ENCODE data around the gene FHIT. TPM values are rescaled to one million over a fixed set of nuclear protein-coding genes. Genes with fewer than 3 reads are reported as not detected.
"Not testable (repeated sequence)": the region's sequence is repeated elsewhere in the genome, so short reads cannot be mapped to it uniquely, and the experiment has no call there.

Gene FHIT
- total and polyA plus RNA-seq, 2 of the 4 experiments (the other 2 are of a cell fraction), result 0.07 TPM; not detected in 1

DNA sequence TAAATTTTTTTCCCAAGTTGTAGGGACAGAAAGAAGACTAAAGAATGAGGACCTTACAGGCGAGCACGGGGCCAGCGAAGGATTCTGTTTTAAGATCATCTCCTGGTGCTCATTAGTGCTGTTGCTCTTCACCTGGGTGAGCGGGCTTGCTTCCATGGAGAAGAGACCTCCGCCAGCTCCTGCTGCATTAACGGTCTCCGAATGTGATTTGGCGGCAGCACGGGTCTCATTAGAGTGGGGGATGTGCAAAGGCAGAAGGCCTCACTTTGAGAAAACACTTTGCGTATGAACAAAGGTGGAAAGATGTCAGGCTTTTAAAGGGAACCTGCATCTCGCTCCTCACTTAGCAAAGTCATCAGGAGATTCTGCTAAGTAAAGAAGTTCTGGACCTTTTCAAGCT is 1448.0 kb downstream of the FHIT start:
- Histone ChIP-seq H2AFZ (replicated peaks; ENCODE audit: low read length, poor library complexity) (no peak overlapping the region), H3K36me3 (ENCODE audit: control insufficient read depth, insufficient read depth, low read length) (no peaks in the 10 kb centered on the region), H2AK5ac (ENCODE audit: low read depth, low read length) (no peak overlapping the region), H3K18ac (ENCODE audit: low read depth, low read length) (no peak overlapping the region), H2BK15ac (ENCODE audit: low read depth, low read length) (no peak overlapping the region), H2AK9ac (replicated peaks; ENCODE audit: low read depth, low read length, poor library complexity) (no peak overlapping the region), H3K9me3 (ENCODE audit: control insufficient read depth, insufficient read depth, low read length) (no peaks in the 10 kb centered on the region), H3K9me1 (ENCODE audit: insufficient read depth, low read length) (peaks cover 3% of the 10 kb centered on the region; the same call in 1 of the 2 replicates), H3K4me1 (ENCODE audit: control insufficient read depth, insufficient read depth, low read length) (peaks cover 2% of the 10 kb centered on the region; the same call in 1 of the 2 replicates), H4K5ac (ENCODE audit: low read depth, low read length) (no peak overlapping the region), H3K79me1 (ENCODE audit: low read depth in 1 of 2, low read length in 2 of 2) (no peaks in the 10 kb centered on the region), H3K27me3 (ENCODE audit: control insufficient read depth, insufficient read depth, low read length) (no peaks in the 10 kb centered on the region), H4K91ac (ENCODE audit: insufficient read depth, low read depth, low read length) (no peak overlapping the region), H3K23ac (ENCODE audit: low read depth, low read length) (no peak overlapping the region), H3K14ac (replicated peaks; ENCODE audit: low read depth, low read length) (no peak overlapping the region), H4K20me1 (ENCODE audit: insufficient read depth, low read length) (no peaks in the 10 kb centered on the region), H3K27ac (ENCODE audit: insufficient read depth, low read length) (no peak overlapping the region), H2BK5ac (ENCODE audit: low read depth, low read length, poor library complexity, severe bottlenecking) (no peak overlapping the region), H3K4me2 (ENCODE audit: low read depth, low read length) (no peak overlapping the region), H3K4me3 (ENCODE audit: insufficient read depth, low read depth, low read length) (no peak overlapping the region), H2BK120ac (ENCODE audit: low read depth, low read length) (no peak overlapping the region), H3K56ac (ENCODE audit: extremely low read depth, insufficient read depth, low read length) (no peak overlapping the region), H3K9ac (ENCODE audit: low read depth, low read length) (no peak overlapping the region), H4K8ac (ENCODE audit: low read depth in 2 of 2, low read length in 2 of 2) (no peak overlapping the region), H3K4ac (ENCODE audit: low read depth, low read length) (no peak overlapping the region), H2BK20ac (ENCODE audit: low read depth, low read length) (no peak overlapping the region)
- no peak for DNase-seq
- intact Hi-C loops (cut with micrococcal nuclease) (no loop called here), dilution Hi-C loops (cut with HindIII; ENCODE audit: low sequenced_read_pairs, unreplicated experiment) (no loop called here), in situ Hi-C loops (cut with MboI; ENCODE audit: low sequenced_read_pairs) (loop anchor here (25.0 kb wide), 2 partner anchors 816 to 1166 kb away; no protein-coding TSS in a partner anchor)
- no peak for ATAC-seq (ENCODE audit: low read depth)
- POLR2A ChIA-PET (ENCODE audit: unreplicated experiment), result no interaction called here
- BruUV-seq (replicated peaks), result no TSS peak
- WGBS, 2 experiments (ENCODE audit: extremely low coverage in 2 of 2, insufficient read length in 1 of 2), result 93% methylated on average over 5 of the region's 11 CpGs; no CpG with 5 or more reads in 1 of the 2 experiments
- CTCF ChIA-PET, result interaction anchor here (1.0 kb wide), 1 partner anchor 10 kb away, joined by 3 read pairs; no protein-coding TSS in a partner anchor
- TF ChIP-seq BHLHE40 (IDR thresholded peaks at IDR 0.05; ENCODE audit: low read depth, low read length), result no peak
- no peak for TF ChIP-seq MAZ (IDR thresholded peaks at IDR 0.05; ENCODE audit: borderline replicate concordance, low read depth, low read length)
- TF ChIP-seq, protein P1, sequence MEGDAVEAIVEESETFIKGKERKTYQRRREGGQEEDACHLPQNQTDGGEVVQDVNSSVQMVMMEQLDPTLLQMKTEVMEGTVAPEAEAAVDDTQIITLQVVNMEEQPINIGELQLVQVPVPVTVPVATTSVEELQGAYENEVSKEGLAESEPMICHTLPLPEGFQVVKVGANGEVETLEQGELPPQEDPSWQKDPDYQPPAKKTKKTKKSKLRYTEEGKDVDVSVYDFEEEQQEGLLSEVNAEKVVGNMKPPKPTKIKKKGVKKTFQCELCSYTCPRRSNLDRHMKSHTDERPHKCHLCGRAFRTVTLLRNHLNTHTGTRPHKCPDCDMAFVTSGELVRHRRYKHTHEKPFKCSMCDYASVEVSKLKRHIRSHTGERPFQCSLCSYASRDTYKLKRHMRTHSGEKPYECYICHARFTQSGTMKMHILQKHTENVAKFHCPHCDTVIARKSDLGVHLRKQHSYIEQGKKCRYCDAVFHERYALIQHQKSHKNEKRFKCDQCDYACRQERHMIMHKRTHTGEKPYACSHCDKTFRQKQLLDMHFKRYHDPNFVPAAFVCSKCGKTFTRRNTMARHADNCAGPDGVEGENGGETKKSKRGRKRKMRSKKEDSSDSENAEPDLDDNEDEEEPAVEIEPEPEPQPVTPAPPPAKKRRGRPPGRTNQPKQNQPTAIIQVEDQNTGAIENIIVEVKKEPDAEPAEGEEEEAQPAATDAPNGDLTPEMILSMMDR (conservative IDR thresholded peaks at IDR 0.05; ENCODE audit: low read depth, low read length), result no peak
- no peak for TF ChIP-seq NFE2L2 (IDR thresholded peaks at IDR 0.05; ENCODE audit: low read depth, low read length)
- TF ChIP-seq RAD21 (IDR thresholded peaks at IDR 0.05; ENCODE audit: low read length), result no peak
- TF ChIP-seq MAFK (IDR thresholded peaks at IDR 0.05; ENCODE audit: low read depth, low read length), result no peak
- TF ChIP-seq RFX5 (IDR thresholded peaks at IDR 0.05; ENCODE audit: low read depth, low read length), result no peak
- TF ChIP-seq RCOR1 (IDR thresholded peaks at IDR 0.05; ENCODE audit: insufficient replicate concordance, low read length), result no peak

DNA sequence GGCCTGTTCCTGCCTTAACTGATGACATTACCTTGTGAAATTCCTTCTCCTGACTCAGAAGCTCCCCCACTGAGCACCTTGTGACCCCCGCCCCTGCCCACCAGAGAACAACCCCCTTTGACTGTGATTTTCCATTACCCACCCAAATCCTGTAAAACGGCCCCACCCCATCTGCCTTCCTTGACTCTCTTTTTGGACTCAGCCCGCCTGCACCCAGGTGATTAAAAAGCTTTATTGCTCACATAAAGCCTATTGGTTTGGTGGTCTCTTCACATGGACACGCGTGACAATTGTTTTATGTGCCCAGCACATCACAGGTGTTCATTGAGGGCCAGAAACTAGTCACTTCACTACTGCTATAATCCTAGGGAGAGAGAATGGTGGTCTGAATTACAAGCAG is 1448.8 kb downstream of the FHIT start:
- H2BK20ac ChIP-seq (ENCODE audit: low read depth, low read length); BruUV-seq (replicated peaks); H3K23ac ChIP-seq (ENCODE audit: low read depth, low read length); H3K79me1 ChIP-seq (ENCODE audit: low read depth in 1 of 2, low read length in 2 of 2); POLR2A ChIA-PET (ENCODE audit: unreplicated experiment); intact Hi-C loops (cut with micrococcal nuclease); H2AK9ac ChIP-seq (replicated peaks; ENCODE audit: low read depth, low read length, poor library complexity); H4K91ac ChIP-seq (ENCODE audit: insufficient read depth, low read depth, low read length); H3K56ac ChIP-seq (ENCODE audit: extremely low read depth, insufficient read depth, low read length); H3K18ac ChIP-seq (ENCODE audit: low read depth, low read length); H2AK5ac ChIP-seq (ENCODE audit: low read depth, low read length); H3K4ac ChIP-seq (ENCODE audit: low read depth, low read length); H4K20me1 ChIP-seq (ENCODE audit: insufficient read depth, low read length); H3K9me3 ChIP-seq (ENCODE audit: control insufficient read depth, insufficient read depth, low read length); H2BK15ac ChIP-seq (ENCODE audit: low read depth, low read length); DNase-seq; ATAC-seq (ENCODE audit: low read depth); dilution Hi-C loops (cut with HindIII; ENCODE audit: low sequenced_read_pairs, unreplicated experiment); H3K14ac ChIP-seq (replicated peaks; ENCODE audit: low read depth, low read length); H3K36me3 ChIP-seq (ENCODE audit: control insufficient read depth, insufficient read depth, low read length); H3K9me1 ChIP-seq (ENCODE audit: insufficient read depth, low read length); H2AFZ ChIP-seq (replicated peaks; ENCODE audit: low read length, poor library complexity); H3K27me3 ChIP-seq (ENCODE audit: control insufficient read depth, insufficient read depth, low read length); H3K9ac ChIP-seq (ENCODE audit: low read depth, low read length); H4K5ac ChIP-seq (ENCODE audit: low read depth, low read length); H3K4me3 ChIP-seq (ENCODE audit: insufficient read depth, low read depth, low read length); H2BK120ac ChIP-seq (ENCODE audit: low read depth, low read length); H3K27ac ChIP-seq (ENCODE audit: insufficient read depth, low read length); H3K4me2 ChIP-seq (ENCODE audit: low read depth, low read length); H2BK5ac ChIP-seq (ENCODE audit: low read depth, low read length, poor library complexity, severe bottlenecking); H3K4me1 ChIP-seq (ENCODE audit: control insufficient read depth, insufficient read depth, low read length); H4K8ac ChIP-seq (ENCODE audit: low read depth in 2 of 2, low read length in 2 of 2): not testable (repeated sequence)
- CTCF ChIA-PET, result interaction anchor here (1.0 kb wide), 1 partner anchor 9 kb away, joined by 3 read pairs; no protein-coding TSS in a partner anchor
- in situ Hi-C loops (cut with MboI; ENCODE audit: low sequenced_read_pairs), result loop anchor here (25.0 kb wide), 2 partner anchors 815 to 1165 kb away; no protein-coding TSS in a partner anchor
- no CpG with 5 or more reads among the region's 5 CpGs for WGBS, 2 experiments (ENCODE audit: extremely low coverage in 2 of 2, insufficient read length in 1 of 2)
